GM21825 (cell line): Measurements from ENCODE around the gene ADAM15.

Experiments
- ATAC-seq: cut with Tn5 transposase; IDR thresholded peaks from one replicate; pipeline ENCODE4 v1.9.1; 2021; ENCODE audit warnings: mild to moderate bottlenecking, moderate library complexity; ENCODE audit not compliant: unreplicated experiment

Gene ADAM15

GRCh38 chr1:155012026-155012546 is 39.0 kb upstream of the ADAM15 start:
- ATAC-seq = no peak

DNA sequence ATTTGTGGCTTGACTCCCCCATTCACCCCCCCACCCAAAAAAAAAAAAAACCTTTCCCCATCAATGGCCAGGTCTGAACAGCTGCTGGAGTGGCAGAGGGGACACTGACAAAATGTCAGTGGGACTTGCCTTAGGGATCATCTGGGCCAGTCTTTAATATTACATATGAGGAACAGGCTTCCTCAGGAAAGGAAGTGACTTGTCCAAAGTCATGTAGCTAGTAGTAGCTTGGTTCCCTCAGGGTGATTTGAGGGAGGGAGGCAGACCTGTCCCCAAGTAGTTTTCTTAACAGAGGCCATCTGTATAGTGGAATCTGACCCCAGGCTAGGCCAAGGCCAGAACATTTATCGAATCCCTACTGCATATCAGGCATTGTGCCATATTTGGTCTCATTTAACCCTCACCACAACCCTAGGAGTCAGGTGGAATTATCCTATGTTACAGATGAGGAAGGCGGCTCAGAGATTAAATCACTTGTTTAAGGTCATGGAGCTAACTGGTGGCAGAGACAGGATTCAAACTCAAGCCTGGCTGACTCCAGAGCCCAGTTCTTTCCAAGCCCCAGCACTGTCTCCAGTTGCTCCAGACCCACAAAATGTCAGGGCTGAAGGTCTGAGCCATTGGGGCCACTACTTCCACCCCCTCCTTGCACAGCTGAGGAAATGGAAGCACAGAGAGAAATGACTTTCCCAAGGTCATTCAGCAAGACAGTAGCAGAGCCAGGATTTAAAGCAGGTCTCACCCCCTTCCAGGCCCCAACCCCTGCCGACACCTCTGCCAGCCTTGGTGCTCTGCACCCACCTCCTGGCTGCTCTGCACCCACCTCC is 38.1 kb upstream of the ADAM15 start:
- ATAC-seq = no peak

DNA sequence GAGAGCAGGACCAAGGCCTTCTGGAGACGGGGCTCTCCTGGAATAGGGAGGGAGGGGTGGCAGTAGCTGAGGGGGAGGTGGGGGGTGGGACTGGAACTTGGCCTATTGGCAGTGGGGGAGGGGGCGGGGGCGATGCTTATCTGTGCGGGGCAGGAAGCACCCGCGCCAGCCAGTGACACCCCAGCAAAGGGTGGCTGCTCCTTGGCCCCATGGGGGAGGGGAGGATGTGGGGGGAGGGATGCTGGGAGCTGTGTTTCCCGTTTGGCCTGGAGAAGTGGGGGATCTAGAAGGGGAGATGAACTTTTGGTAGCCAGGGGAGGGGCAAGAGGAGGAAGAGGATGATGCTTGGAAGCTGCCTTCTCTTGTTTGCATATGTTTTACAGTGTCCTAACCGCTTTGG is 37.5 kb upstream of the ADAM15 start:
- no peak for ATAC-seq

DNA sequence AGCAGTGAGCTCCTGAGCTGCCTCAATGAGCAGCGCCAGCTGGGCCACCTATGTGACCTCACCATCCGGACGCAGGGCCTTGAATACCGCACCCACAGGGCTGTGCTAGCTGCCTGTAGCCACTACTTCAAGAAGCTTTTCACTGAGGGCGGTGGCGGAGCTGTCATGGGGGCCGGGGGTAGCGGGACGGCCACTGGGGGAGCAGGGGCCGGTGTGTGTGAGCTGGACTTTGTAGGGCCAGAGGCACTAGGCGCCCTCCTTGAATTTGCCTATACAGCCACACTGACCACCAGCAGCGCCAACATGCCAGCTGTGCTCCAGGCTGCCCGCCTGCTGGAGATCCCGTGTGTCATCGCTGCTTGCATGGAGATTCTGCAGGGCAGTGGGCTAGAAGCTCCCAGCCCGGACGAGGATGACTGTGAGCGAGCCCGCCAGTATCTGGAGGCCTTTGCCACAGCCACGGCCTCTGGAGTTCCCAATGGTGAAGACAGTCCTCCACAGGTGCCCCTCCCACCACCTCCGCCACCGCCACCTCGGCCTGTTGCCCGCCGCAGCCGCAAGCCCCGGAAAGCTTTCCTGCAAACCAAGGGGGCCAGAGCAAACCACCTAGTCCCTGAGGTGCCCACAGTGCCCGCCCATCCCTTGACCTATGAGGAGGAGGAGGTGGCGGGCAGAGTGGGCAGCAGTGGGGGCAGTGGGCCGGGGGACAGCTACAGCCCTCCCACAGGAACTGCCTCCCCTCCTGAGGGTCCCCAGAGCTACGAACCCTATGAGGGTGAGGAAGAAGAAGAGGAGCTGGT is 36.2 kb upstream of the ADAM15 start:
- ATAC-seq = no peak

DNA sequence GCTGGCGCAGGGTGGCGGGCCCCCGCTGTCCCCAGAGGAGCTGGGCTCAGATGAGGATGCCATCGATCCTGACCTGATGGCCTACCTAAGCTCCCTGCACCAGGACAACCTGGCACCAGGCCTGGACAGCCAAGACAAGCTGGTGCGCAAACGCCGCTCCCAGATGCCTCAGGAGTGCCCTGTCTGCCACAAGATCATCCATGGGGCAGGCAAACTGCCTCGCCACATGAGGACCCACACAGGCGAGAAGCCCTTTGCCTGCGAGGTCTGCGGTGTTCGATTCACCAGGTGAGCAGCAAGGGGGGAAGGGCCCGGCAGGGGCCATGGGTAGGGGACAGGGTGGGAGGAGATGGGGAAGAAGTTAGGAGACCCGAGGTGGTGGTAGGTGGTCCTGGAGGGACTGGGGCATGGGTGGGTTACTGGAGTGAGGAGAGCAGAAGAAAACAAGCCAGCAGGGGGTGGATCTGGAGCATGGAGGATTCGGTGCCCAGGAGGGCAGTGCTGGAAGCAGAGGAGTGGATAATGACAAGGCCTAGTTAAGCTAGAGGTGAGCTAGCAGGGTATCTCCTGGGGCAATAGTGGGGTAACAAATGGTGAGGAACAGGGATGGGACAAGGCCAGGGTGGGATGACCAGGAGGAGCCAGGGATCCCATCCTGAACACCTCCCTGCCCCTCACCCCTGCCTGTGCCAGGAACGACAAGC is 35.4 kb upstream of the ADAM15 start:
- no peak for ATAC-seq

DNA sequence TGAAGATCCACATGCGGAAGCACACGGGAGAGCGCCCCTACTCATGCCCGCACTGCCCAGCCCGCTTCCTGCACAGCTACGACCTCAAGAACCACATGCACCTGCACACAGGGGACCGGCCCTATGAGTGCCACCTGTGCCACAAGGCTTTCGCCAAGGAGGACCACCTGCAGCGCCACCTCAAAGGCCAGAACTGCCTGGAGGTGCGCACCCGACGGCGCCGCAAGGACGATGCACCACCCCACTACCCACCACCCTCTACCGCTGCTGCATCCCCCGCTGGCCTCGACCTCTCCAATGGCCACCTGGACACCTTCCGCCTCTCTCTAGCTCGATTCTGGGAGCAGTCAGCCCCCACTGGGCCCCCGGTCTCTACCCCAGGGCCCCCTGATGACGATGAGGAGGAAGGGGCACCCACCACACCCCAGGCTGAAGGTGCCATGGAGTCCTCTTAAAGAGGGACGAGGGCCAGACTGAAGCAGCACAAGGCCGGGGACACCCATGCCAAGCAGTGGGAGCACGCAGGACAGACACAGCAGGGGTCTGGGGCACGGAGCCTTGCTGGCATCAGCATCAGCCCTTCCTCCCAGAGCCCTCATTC is 34.8 kb upstream of the ADAM15 start:
- ATAC-seq = no peak

GRCh38 chr1:155017041-155017945 is 33.8 kb upstream of the ADAM15 start:
- peak; percentile 56 for ATAC-seq

DNA sequence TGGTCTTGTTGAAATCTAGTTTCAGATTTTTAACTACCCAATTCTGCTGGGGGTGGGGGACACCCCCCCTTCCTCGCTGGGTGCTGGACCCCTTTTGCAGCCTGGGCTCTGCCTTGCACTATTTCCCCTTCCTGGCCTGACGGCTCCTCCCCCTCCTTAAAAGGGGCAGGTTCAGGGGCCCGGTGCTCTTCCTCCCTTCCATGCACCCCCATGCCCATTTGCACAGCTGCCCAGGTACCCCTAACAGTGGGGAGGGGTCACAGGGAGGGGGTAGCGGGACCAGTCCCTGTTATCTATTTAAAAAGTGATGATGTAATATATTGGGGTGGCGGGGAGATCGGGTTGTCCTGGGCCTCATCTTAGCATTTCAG is 33.2 kb upstream of the ADAM15 start:
- no peak for ATAC-seq

DNA sequence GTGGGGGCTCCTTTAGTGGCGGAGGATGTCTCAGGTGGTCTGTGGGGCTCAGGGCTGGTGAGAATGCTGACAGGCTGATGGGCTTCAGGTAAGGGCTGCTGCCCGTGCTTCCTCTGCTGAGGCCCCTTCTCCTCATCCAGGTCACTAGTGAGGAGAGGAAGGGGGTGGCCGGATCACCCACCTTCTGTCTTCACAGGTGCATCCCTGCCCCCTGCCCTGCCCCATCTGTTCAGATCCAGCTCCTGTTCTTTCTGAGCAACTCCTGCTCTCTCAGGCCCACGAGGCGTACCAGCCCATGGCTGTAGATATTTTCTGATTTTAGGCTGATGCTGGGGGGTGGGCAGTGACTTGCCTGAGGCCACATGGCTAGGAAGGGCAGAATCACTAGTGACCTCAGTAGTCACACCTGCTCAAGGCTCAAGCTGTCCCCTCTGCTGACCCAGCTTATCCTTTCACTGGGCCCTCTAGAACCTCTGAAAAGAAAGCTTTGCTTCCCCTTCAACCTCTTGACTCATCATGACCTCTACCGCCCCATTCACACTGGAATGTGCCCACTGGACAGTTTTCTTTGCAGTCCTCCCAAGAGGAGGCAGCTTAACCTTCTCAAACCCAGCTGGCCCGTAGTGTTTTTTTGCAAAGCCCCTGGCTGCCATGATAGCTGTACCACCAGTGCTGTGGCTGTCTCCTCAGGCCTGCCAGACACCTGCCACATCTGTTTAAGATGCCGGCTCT is 32.3 kb upstream of the ADAM15 start:
- no peak for ATAC-seq

- ATAC-seq = no peak
Observed at GRCh38 chr1:155019377-155020245, 31.5 kb upstream of the ADAM15 start.

DNA sequence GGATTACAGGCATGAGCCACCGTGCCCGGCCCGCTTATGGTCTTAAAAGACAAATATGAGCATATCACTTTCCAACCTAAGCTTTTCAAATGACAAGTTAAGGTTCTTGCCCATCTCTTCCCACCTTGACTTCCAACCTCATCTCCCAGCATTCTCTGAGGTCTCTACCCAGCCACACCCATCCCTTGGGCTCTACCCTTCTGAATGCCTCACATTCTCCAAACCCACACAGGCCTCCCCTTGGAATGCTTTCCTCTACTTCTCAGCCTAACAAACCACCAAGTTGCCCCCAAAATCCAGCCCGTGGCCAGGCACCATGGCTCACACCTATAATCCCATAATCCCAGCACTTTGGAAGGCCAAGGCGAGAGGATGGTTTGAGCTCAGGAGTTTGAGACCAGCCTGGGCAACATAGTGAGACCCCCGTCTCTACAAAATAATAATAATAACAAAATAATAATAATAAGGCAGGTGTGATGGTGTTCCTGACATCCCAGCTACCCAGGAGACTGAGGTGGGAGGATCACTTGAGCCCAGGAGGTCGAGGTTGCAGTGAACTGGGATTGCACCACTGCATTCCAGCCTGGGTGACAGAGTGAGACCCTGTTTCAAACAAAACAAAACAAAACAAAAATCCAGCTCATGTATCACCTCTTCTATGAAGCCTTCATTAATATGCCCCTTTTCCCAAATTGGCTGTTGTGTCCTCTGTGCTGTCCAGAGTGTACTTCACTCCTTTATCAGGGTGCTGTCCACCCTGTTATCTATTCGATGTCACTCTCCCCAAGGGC is 28.8 kb upstream of the ADAM15 start:
- ATAC-seq = no peak

DNA sequence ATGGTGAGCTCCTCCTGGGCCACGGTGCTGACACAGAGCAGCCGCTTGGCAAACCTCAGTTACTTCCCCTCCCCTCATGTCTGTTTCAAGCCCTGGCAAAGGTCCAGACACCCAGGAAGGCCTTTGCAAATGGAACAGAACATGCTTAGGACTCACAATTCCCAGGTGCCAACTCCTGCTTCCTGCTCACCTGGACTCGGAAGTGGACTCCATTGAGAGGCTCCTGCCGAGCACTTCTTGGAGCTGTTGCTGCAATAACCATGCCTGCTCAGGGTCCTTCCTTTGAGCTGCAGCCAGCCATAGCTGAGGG is 28.2 kb upstream of the ADAM15 start:
- no peak for ATAC-seq

DNA sequence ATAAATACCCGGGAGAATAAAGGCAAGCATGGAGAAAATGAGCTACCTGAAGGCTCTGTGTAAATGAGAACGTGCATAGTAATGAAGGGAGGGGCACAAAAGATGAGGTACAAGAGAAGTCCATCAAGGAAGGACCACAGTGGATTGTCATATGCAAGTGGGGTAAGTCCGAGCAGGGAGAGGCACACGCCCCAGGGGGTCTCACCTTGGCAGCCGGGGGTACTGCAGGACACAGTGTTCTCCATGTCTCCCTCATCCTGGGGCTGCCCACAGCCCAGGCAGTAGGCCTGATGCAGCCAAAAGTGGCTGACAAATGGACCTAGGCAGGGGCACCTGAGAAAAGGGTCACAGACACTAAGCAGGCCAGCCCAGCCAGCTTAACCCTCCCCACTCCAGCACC is 27.5 kb upstream of the ADAM15 start:
- ATAC-seq = no peak

- ATAC-seq = no peak
Observed at GRCh38 chr1:155024315-155024714, 26.8 kb upstream of the ADAM15 start.

DNA sequence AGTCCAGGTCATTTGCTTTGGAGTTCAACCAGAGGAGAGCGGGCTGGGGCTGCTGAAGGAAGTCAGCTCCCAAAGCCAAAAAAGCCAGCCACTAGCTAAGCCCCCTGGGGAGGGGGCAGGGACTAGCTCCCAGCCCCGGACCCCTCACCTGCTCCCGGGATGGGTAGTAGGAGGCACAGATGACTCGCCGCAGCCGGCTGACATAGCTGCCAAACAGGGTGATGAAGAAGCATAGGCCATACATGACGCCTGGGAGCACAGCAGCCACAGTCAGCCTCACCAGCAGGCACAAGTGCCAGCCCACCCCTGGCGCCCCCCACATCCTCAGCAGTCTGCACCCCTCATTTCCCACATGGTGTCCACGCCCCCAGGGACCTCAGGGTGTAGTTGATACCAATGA is 25.0 kb upstream of the ADAM15 start:
- ATAC-seq = no peak

DNA sequence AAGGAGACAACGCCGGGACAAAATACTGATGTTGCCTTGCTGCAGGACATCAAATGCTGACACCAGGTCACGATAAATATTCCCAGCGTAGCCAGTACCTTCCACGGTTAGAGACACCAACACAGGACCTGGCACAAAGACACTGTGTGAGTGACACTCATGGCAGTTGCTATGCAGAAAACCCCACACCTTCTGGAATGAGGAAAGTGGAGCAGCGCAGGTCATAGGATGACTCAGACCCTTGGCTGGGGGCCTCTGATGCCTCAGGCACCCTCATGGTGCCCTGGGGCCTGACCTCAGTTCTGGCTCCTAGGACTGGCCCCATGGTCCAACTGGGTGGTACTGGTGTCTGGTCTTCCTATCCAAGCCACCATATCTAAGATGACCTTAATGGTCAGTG is 24.5 kb upstream of the ADAM15 start:
- ATAC-seq = no peak

- ATAC-seq = no peak
Observed at GRCh38 chr1:155029513-155030242, 21.4 kb upstream of the ADAM15 start.
